IPS DF 4.7 (cell line): ENCODE measurements around the gene FBXO42.
"Not testable (repeated sequence)": the region's sequence is repeated elsewhere in the genome, so short reads cannot be mapped to it uniquely, and the experiment has no call there.

Source experiments
- DNase-seq: peaks from one replicate; pipeline ENCODE4 v3.0.0-alpha.2; 2013; ENCODE audit warnings: low spot score; ENCODE audit errors: extremely low read depth

Gene FBXO42

DNA sequence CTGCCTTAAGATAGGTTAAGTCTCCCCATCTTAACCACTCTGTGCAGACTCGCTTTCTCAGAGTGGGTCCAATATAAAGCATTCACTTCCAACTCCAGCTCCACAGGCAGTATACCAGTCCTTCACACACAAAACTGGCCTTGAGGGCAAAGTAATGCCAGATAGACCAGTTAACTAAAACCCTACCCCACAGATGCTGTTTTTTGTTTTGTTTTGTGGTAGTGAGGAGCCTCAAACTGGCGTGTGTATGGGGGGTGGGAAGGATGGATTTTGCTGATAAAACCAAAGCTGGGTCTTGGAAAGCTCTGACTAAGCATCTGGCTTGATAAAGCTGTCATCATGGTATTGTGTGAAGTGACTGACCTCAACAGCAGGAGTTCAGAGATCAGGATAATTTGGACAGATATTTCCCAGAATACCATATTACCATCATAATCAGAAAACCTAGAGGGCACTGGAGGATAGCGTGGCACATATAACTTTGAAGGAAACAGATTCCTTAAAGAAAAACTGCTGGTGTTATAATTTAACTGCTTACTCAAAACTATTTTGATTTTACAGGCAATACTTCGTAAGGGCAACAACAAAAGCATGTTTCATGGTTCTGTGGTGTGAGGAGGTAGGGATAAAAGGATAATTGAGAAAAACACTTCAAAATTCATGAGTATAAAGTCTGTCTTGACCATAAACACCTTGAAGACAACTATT, 85.7 kb downstream of the FBXO42 start:
- DNase-seq: no peak

DNA sequence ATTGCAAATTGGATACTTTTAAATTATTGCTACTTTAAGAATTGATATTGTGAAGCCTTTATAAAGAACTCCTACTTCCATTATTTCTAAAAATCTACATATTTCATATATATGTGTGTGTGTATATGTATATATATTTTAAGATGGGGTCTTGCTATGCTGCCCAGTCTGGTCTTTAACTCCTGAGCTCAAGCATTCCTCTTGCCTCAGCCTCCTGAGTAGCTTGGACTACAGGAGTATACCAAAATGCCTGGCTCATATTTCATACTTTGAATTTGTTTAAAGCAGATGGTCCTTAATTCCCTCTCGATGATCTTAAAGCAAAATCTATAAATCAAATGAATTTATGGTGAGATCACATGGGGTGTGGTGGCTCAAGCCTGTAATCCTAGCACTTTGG, 90.2 kb downstream of the FBXO42 start:
- no peak for DNase-seq

DNA sequence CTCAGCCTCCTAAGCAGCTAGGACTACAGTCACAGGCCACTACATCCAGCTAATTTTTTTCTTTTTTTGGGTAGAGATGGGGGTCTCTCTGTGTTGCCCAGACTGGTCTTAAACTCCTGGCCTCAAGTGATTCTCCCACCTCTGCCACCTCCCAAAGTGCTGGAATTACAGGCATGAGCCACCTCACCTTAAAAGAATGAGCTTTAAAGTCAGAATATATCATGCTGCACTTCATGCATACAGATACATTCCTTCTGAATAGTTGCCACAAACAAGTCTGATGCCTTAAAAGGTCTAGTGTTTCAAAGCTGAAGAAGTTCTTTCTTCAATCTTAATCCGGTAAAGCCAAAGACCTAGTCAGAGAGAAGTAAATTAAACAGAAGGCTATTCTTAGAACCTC, 91.5 kb downstream of the FBXO42 start:
- DNase-seq: no peak

DNA sequence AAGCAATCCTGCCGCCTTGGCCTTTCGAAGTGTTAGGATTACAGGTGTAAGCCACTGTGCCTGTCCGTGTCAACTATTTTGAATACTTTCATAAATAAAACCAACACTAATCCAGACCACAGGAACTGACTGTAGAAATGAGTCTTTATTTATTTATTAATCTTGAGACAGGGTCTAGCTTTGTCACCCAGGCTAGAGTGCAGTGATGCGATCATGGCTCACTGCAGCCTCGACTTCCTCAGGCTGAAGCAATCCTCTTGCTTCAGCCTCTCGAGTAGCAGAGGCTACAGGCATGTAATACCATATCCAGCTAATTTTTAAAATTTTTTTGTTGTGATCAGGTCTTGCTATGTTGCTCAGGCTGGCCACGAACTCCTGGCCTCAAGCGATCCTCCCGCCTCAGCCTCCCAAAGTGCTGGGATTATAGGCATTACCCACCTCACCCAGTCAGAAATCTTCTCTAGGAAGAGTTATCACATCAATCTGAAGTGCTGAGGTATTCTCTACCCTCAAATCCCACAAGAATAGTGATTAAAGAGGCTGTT, 93.6 kb downstream of the FBXO42 start:
- DNase-seq: no peak

DNA sequence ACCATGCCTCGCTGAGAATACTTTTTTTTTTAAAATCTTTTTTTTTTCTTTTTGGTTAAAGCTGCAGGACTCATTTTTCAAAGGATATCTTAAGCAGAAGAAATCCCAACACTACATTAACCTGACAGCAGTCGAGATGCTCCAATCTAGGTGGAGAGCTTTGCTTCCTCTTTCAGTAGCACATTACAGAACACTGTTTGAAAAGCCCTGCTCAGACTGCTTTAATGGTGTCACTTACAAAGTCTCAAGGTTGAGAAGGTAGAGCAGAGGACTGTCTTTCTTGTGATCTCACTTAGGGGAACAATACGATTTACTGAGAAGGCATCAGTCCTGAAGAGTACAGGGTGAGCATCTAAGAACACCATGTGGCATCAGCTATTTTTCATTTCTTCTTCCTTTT, 94.3 kb downstream of the FBXO42 start:
- DNase-seq: no peak

DNA sequence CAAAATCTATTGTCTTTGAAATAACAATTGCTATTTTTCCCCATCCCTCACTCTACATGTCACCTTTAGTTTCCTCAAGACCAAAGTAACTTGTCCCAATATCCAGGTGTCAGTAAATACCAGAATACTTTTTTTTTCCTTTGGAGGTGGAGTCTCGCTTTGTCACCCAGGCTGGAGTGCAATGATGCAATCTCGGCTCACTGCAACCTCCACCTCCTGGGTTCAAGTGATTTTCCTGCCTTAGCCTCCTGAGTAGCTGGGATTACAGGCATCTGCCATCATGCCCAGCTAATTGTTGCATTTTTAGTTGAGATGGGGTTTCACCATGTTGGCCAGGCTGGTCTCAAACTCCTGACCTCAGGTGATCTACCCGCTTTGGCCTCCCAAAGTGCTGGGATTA, 94.7 kb downstream of the FBXO42 start:
- DNase-seq: not testable (repeated sequence)

DNA sequence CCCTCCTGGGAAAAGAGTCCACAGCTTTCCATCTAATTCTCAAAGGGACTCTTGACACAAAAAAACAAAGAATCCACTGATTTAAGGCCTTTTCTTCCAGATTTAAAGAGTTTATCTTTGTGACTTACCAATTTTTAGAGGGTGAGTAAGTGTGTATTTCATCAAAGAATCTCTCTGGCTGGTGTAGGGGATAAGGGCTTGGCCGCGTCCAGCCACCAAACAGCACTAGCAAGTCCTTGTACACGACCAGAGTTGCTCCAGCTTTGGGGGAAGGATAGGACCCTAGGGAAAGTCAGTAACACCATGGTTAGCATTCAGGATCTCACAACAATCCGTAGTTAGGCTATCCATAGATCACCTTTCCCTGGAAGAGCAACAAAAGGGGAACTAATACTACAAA, 95.8 kb downstream of the FBXO42 start:
- no peak for DNase-seq

DNA sequence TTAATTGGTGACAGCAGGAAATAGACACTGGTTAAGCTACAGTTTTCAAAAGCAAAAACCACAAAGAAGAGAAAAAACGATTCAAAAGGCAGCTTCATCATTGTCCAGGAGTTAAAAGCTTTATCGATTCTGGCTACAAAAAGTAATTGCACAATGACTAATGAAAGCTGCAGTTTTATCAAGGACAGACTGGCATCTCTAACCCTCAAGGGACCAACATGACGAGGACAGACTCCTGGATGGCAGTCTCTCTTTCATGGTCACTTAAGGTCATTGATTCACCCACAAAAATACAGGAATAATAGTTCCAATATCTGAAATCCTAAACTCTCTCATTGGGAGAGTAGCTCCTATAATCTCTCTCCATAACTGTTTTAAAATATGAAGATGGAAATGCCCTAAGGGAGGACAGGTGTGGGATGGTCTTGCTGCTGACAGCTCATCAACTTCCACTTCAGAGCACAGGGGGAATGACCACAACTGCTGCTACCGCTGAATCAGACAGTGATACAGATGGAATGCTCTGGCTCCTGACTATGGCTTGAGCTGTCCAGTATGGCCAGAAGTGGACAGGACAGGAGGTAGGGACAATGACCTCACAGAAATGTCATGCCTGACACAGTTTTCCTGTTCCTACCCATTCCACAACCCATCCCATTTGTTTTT, 97.9 kb downstream of the FBXO42 start:
- DNase-seq: no peak

DNA sequence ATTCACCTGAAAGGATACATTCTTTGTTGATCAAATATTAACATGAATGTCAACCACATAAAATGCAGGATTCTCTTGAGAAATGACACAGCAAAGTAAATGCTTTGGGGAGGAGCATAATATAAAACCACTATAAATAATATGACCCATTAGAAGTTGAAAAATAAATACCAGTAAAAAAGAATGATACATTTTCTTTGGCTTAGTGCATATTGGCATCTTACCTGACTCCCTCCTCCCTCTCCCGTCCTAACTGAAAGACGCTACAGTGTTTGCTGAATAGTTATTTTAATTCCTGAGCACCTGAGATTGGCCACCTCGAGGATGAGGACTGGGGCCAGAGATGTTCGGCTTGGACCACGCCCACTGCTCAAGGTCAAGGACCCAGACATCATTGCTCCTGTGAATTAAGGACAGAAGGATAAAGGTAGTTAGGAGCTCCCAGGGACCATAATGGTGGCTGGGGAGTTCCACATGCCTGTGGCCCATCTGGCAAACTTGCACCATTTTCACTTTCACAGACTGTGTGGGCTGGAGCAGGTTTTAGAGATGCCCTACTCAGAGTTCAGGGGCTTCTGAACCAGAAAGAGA, 98.9 kb downstream of the FBXO42 start:
- no peak for DNase-seq

DNA sequence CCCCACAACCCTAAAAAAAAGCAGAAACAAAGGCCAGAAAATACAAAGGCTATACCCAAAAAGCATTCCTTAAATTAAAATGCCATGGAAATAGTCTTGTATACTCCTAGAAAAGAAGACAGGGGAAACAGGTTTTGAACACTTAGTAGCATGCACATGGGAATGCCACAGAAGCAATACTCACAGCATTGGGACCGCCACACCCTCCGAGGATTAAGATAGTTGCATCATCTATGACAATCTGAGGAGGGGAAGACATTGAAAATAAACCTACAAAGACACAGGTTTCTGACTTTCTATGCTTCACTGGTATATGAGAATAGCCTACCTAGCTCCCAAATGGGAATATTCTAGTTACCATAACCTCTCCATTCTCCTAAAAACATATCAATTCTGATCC, 99.4 kb downstream of the FBXO42 start:
- DNase-seq: no peak

DNA sequence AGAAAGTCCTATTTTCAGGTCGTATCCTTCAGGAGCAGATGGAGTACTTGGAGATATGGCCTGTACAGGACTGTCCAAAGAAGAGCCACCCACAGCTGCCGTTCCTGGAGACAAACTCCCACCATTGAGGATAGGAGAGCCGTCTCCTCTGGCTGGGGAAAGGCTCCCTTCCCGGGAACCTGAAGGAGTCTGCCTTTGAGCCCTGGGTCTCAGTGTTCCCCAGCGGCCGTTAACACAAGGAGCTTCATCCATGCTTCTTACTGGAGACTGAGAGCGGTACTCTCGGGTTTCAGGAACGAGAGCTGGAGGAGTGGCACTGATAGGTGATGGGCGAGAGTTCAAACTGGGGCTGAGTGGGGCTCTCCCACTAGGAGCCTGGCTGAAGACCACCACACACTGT, 100.9 kb downstream of the FBXO42 start:
- DNase-seq: no peak

DNA sequence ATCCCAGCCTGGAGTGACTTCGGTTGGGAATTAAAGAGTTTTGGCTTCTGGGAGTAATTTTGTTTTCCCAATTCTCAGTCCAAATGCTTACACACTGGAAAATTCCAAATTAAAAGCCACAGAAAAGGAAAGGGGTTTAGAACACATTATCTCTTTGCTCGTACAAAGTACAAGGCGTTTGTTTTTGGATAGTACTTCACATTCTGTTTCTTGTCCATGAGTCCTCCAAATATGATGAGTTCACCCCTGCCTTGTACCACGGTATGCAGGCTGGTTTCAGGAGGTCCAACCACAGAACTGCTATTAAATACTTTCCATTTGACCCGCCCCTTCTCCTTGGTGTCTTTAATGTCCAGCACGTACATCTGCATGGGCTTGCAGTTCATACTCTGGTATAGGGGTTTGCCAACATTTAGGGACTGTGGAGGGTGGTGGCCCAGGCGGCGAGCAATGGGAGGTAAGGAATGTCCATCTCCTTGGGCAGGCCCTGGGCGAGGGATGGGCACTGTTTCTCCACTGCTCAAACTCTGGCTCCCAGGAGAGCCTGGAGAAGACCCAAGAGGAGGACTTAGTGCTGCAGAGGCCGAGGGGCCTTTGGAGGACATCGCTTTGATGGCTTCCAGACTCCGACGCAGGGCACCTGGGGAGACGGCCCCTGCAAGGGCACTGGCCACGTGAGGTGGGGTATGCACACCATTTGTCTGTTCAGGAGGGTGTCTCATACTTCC, 101.6 kb downstream of the FBXO42 start:
- DNase-seq: no peak

DNA sequence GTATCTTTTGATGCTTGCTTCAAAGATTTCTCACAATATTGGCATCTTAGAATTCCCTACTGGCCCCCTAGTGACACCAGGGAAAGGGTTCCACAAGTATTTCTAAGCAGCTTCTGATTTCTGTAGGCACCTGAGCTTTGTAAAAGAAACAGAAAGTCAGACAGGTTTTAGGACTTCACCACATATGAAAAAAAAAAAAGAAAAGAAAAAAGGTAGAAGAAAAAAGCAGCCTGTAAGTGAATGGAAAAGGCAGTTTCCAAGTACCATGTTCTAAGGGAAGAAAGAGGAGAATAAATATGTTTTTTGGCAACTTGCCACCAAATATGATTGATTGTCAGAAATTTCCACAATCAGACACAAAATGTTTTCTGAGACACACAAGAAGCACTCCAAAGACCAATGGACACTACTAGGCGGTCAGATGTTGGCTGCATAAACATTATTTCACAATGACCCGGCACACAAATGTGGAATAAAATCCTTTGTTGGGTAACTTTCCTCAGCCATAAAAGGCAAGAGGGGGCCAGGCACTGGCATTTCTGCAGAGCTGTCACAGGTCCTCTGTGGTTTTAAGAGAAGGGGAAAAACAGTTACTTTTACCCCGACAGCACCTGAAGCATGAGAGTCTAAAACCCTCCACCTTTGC, 102.6 kb downstream of the FBXO42 start:
- no peak for DNase-seq

DNA sequence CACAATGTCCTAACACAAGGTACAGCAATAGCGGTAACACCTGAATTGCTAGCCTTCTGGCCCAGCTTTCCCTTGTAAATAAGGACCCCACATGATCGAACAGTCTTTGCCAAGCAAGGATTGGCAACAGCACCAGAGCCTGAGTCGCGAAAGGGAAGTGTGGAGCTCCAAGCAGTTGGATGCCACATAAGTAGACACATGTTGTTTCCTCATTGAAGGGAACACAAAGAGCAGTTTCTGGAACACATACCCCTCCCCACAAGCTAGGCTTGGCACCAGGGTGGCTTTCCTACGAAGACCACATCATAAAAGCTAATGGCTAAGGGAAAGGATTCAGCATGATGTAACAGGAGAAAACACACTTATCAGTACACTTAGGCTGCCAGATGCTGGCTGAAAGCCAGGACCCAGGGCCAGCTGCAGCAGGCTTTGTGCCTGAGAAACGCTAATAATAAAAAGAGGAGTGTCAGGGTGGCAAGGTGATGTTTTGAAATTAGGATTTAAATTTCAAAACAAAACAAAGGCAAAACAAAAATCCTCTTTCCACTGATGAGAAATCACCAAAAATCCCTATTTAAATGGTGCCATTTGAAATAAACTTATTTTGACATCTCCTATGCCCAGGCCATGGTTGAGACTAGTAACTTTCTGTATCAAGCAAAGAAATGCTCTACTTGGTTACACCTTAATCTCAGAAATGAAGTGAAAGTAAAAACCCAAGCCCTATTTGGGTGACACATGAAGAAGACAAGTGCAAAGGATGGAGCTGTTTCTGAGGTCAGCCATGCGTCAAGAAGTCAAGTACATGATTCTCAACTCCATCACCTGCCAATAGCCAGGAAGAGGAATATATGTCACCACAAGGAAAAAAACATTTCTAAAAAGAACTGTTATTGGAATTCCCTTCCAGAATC, 103.4 kb downstream of the FBXO42 start:
- no peak for DNase-seq

DNA sequence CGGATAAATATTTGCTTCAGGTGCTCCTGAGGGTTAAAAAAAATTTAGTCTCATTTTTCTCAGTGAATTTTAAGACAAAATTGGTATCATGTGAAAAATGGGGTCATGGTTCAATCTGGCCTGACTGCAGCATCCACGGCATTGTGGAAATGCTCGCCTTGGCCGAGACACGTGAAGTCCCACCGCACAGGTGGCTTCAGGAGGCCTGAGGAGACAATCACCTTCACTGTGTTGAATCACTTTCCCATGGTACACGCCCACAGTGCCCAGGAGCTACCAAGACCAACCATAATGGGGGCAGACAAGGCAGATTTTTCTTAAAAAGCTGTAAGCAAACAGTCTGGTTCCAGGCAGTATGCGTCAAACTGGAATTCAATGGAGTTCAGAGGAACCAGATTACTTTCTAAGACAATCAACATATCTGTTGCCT, 104.3 kb downstream of the FBXO42 start:
- no peak for DNase-seq

DNA sequence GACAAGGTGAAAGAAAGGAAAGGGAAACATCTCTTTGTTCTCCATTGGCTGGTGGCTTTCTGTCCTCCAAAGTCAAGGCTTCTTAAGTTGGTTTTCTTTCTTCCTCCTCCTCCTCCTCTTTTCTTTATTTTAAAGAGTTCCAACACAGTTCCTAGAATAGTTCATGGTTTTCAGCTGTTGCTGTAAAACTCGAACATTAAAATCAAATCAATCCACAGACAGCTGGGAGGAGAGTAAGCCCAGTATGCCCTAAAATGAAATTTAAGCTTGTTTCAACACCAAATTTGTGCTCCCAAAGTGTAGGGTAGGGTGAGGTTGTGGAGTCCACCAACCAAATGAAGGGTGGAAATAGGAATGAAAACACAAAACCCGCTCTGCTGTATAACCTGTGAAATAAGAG, 104.8 kb downstream of the FBXO42 start:
- DNase-seq: no peak

DNA sequence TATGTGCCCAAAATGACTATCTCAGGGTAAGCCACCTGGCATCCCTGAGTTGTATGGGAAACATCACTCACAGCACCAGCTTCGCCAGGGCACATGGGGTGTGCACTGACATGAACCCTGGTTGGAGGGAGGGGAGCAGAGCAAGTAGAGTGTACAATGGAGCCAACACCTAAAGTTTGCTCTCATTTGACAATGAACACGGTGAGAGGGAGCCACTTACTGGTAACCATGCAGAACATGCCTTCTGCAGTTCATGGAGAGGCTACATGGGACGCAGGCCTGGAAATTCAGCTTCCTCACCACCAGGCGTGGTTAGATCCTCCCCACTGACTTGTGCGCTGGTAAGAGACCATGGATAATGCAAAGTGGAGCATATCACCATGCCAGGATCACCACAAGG, 105.3 kb downstream of the FBXO42 start:
- no peak for DNase-seq

DNA sequence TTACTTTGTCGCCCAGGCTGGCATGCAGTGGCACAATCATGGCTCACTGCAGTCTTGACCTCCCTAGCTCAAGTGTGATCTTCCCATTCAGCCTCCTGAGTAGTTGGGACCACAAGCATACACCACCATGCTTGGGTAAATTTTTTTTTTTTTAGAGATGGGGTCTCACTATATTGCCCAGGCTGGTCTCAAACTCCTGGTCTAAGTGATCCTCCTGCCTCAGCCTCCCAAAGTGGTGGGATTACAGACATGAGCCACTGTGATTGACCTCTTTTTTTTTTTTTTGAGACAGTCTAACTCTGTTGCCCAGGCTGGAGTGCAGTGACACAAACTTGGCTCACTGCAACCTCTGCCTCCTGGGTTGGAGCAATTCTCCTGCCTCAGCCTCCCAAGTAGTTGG, 106.0 kb downstream of the FBXO42 start:
- DNase-seq: not testable (repeated sequence)

DNA sequence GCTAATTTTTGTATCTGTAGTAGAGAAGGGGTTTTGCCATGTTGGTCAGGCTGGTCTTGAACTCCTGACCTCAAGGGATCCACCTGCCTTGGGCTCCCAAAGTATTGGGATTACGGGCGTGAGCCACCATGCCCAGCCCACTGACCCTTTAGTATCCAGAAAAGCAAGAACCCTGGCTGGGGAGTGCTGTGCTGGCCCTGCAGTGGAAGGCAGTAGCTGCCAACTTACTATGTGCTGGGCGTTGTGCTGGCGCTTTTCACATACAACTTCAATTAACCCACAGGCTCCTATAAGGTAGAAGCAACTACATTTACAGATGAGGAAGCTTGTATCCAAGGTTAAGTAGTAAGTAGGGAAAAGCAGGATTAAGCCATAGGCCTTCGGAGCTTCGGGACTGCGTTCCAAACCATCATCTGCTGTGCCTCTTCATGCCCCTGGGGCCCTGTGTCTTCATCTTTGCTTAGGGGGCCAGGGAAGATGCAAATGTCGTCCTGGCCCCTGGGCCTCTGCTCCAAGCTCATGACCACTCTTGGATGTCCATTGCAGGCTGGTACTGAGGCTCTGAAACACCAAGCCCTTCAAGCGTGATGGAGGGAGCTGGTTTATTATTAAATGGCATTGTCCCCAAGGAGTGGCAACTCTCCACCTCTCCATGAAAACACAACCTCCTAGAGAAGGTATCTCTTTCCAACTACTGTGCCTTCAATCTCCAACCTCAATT, 106.6 kb downstream of the FBXO42 start:
- no peak for DNase-seq
